HUES48 (cell line): ENCODE data around the gene CMKLR1.

ENCODE experiments used
- H3K27ac ChIP-seq: one replicate; pipeline ENCODE4 v1.7.0; 2013; ENCODE audit warnings: low read depth, low read length, inconsistent platforms
- H3K27me3 ChIP-seq: 2 replicates; pipeline ENCODE4 v1.6.1; 2013; ENCODE audit warnings: mild to moderate bottlenecking, low read length; ENCODE audit not compliant: control insufficient read depth, insufficient read depth
- H3K36me3 ChIP-seq: 2 replicates; pipeline ENCODE4 v1.6.1; 2013; ENCODE audit warnings: low read length; ENCODE audit not compliant: control insufficient read depth, insufficient read depth
- H3K4me1 ChIP-seq: 2 replicates; pipeline ENCODE4 v1.6.1; 2013; ENCODE audit warnings: mild to moderate bottlenecking, low read length; ENCODE audit not compliant: control insufficient read depth, insufficient read depth
- H3K4me3 ChIP-seq: 2 replicates; pipeline ENCODE4 v1.5.1; 2013; ENCODE audit warnings: mild to moderate bottlenecking, low read depth, low read length
- H3K9ac ChIP-seq: 2 replicates; pipeline ENCODE4 v1.6.1; 2013; ENCODE audit warnings: mild to moderate bottlenecking, low read depth, low read length, moderate library complexity
- H3K9me3 ChIP-seq: 2 replicates; pipeline ENCODE4 v1.6.1; 2013; ENCODE audit warnings: low read length; ENCODE audit not compliant: control insufficient read depth, insufficient read depth

CMKLR1 gene

DNA sequence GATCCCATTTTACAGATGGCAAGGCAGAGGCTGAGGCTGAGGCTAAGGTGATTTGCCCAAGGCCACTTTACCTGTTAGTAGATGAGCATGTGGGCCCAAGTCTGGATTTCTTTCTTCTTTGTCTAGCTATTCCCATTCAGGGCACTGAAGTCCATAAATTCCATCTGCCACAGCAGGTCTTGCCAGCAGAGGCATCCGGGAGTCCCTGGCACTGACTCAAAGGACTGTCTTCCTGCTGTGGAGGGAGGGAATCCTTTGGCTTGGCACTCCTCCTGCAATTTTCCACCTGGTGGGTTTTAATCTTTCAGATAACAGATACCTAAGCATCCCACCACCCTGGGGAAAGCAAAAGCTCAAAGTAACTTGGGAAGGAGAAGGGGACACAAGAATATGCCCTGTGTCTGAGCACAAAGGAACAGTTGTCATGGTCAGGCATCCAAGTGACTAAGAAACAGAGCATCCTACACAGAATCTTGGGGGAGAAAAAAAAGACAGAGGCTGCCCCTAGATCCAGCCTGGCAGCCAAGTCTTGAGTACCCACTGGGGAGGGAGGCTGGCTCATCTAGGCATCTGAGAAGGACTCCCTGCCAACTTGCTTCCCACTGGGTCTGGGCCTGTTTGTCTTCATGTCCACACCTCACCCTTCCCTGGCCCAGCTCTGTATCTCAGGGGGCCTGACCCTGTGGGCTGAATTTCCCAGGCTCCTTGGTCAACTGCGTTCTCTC lies 35.6 kb upstream of the CMKLR1 start:
- Histone ChIP-seq H3K9ac (no peak overlapping the region), H3K4me1 (no peaks in the 10 kb centered on the region), H3K4me3 (no peak overlapping the region), H3K27ac (no peak overlapping the region), H3K36me3 (no peaks in the 10 kb centered on the region), H3K9me3 (peaks cover 19% of the 10 kb centered on the region; the same call in 1 of the 2 replicates), H3K27me3 (no peaks in the 10 kb centered on the region)

DNA sequence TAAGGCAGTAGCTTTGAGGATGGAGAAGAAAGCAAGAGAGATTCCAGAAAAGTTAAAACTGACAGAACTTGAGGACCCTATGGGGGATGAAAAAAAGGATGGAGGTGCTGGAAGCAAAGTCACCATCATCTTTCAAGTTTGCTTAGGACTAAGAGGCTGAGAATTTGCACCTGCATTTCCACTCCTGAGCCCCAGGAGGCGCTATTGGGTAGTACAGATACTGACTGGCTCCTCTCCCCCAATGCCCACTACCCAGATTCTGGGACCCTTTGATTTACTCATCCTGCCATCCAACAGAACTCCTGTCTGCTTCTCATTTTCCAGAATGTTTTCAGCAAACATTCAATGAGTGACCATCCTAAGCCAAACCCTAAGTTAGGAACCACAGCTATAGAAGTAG lies 34.0 kb upstream of the CMKLR1 start:
- Histone ChIP-seq H3K27ac (no peak overlapping the region), H3K27me3 (no peaks in the 10 kb centered on the region), H3K4me3 (no peak overlapping the region), H3K9me3 (peaks cover 19% of the 10 kb centered on the region; the same call in 1 of the 2 replicates), H3K36me3 (no peaks in the 10 kb centered on the region), H3K4me1 (no peaks in the 10 kb centered on the region), H3K9ac (no peak overlapping the region)

DNA sequence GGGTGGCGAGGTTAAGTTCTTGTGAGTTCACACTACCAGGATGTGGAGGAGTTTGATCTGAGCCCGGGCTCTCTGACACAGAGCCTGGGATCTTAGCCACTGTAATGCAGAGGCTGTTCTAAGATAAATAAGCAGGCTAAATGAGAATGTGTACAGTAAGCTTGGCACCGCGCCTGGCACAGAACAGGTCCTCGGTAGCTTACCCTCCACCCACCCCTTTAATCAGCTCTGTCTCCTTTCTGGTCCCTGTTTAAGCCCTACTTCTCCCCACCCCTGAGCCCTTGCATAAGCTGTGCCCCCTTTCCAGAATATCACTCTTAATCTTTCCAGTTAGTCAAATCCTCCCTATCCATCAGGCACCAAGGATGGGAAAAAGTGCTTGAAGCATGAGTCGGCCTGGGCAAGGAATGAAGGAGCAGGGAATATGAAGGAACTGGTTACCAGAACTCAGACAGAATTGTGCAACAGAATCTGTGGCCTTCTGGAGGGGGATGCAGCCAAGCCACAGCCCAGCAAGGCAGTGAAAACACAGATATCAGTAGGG lies 32.8 kb upstream of the CMKLR1 start:
- Histone ChIP-seq H3K27ac (no peak overlapping the region), H3K36me3 (no peaks in the 10 kb centered on the region), H3K27me3 (no peaks in the 10 kb centered on the region), H3K9me3 (peaks cover 19% of the 10 kb centered on the region; the same call in 1 of the 2 replicates), H3K9ac (no peak overlapping the region), H3K4me1 (no peaks in the 10 kb centered on the region), H3K4me3 (no peak overlapping the region)

DNA sequence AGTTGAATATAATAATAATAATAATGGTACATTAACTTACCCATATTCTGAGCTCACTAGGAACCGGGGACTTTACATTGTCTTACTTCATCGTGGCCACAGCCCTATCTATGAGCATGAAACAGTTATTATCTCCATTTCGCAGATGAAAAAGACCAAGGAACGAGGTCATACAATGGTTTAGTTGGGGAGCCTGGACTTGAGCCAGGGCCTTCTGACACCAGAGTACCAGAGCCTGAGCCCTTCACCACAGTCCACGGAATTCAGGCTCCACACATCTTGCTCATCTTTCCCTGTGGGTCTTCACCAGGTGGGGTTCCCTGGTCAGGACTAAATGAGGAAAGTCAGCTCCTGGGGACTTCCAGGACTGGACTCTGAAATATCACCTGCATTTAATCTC lies 31.3 kb upstream of the CMKLR1 start:
- no peak overlapping the region for H3K27ac ChIP-seq
- peaks cover 9% of the 10 kb centered on the region; the same call in 1 of the 2 replicates for H3K9me3 ChIP-seq
- no peak overlapping the region for H3K4me3 ChIP-seq
- H3K36me3 ChIP-seq = no peaks in the 10 kb centered on the region
- no peaks in the 10 kb centered on the region for H3K27me3 ChIP-seq
- H3K9ac ChIP-seq = no peak overlapping the region
- no peaks in the 10 kb centered on the region for H3K4me1 ChIP-seq

DNA sequence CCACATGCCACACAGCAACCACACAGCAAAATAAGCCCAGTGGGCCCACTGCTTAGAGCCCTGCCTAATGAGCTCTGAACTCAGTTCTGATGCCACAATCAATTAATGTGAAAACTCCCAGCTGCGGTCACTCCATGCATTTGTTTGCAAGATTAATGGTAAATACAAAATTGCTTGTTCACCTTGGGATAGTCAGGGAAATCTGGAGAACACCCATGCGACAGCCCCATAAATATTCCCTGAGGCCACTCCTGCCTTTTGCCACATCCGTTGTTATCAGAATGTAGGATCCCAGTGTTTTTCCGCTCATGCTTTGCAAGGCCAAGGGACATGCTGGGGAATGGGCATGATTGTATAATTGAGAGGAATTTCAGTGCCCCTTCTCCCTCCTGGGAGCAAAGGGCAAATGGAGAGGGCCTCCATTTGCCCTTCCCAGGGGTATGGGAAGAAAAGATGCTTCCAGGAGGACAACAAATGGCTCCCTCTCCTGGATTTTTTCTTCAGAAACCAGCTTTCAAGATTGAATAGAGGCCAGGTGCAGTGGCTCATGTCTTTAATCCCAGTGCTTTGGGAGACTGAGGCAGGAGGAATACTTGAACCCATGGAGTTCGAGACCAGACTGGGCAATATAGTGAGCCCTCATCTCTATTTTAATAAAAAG lies 30.8 kb upstream of the CMKLR1 start:
- Histone ChIP-seq H3K27ac (no peak overlapping the region), H3K4me1 (no peaks in the 10 kb centered on the region), H3K4me3 (no peak overlapping the region), H3K36me3 (no peaks in the 10 kb centered on the region), H3K27me3 (no peaks in the 10 kb centered on the region), H3K9me3 (peaks cover 9% of the 10 kb centered on the region; the same call in 1 of the 2 replicates), H3K9ac (no peak overlapping the region)

DNA sequence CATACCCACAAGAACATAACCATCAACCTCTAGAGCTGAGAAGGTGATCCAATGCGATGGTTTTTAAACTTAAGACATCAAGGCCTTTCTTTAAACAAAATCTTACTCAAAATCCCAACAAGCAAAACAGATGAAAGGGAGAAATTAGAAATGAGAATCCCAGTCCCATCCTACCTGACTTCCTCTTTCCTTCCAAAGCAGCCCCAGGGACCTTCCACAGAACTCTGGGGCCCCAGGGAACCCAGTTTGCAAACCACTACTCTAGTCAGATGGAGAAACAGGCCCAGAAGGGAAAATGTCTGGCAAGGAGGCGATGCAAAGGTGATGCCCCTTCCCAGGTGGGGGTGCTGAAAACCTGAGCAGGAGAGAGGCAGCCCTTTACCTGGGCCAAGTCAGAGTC lies 29.0 kb upstream of the CMKLR1 start:
- Histone ChIP-seq H3K9me3 (no peaks in the 10 kb centered on the region; the same call in 1 of the 2 replicates), H3K27me3 (no peaks in the 10 kb centered on the region), H3K4me1 (no peaks in the 10 kb centered on the region), H3K36me3 (no peaks in the 10 kb centered on the region), H3K9ac (no peak overlapping the region), H3K4me3 (no peak overlapping the region), H3K27ac (no peak overlapping the region)

DNA sequence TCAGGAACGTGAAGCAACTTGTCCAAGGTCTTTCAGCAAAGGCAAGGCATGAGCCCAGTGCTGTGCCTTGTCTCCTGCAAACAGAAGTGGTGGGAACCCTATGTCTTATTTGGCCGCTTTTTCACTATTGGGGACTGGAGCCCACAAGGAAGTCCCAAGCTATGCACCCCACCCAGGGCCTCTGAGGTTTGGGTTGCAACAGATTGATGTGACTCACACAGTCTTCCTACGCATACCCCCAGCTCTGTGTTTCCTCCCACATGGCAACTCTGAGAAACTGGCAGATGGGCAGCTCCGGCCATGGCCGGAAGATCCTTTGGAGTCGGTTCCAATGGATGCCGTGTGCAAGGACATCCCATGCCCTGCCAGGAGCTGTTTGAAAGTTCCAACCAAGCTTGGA lies 28.3 kb upstream of the CMKLR1 start:
- Histone ChIP-seq H3K36me3 (no peaks in the 10 kb centered on the region), H3K27me3 (no peaks in the 10 kb centered on the region), H3K4me3 (no peak overlapping the region), H3K9me3 (no peaks in the 10 kb centered on the region), H3K4me1 (no peaks in the 10 kb centered on the region), H3K27ac (no peak overlapping the region), H3K9ac (no peak overlapping the region)

DNA sequence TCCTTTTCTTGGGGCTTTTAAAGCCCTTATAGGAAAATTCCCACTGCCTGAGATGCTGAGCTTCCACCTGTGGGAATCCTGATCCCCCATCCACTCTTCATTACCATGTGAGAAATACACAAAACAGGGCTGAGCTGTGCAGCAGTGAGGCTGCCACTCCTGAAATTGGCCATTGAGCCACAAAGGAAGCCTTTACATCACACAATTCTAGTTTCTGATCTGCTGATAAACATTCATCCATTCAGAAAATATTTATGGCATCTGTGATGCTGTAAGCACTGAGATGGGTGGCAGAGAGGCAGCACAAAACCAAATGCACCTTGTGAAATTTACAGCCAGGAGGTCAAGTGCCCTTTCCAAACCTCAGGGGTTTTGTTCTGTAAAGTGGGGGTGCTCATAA lies 26.2 kb upstream of the CMKLR1 start:
- Histone ChIP-seq H3K27me3 (no peaks in the 10 kb centered on the region), H3K9me3 (no peaks in the 10 kb centered on the region), H3K4me1 (no peaks in the 10 kb centered on the region), H3K36me3 (no peaks in the 10 kb centered on the region), H3K9ac (no peak overlapping the region), H3K27ac (no peak overlapping the region), H3K4me3 (no peak overlapping the region)

DNA sequence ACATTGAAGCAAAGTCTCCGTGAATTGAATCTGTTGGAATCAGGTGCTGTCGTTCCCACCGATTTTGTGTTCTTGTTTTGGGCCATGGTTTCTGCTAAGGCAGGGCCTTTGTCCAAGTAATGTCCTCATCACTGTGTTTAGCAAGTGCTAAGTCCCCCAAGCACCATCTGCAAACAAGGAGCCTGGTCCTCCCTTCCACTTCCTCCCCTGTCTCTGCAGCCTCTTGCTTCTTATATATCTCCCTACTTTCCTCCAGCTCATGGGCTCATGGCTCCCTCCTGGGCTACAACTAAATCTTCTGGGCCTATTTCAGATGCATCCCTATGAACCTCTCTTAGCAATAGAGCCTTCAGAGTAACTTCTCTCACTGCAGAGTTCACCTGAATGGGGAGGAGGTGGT lies 25.8 kb upstream of the CMKLR1 start:
- Histone ChIP-seq H3K36me3 (no peaks in the 10 kb centered on the region), H3K4me1 (no peaks in the 10 kb centered on the region), H3K27me3 (no peaks in the 10 kb centered on the region), H3K27ac (no peak overlapping the region), H3K9ac (no peak overlapping the region), H3K9me3 (no peaks in the 10 kb centered on the region), H3K4me3 (no peak overlapping the region)

DNA sequence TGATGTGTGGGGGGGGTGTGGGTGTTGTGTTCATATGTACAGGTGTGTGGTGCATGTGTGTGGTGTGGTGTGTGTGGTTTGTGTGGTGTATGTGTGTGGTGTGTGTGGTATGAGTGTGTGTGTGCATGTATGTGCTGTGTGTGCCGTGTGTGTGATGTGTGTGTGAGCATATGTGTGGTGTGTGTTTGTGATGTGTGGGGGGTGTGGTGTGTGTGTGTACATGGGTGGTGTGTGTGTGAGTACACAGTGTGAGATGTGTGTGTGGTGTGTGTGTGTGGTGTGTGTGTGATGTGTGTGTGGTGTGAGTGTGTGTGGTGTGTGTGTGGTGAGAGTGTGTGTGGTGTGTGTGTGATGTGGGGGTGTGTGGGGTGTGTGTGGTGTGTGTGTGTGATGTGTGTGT lies 24.5 kb upstream of the CMKLR1 start:
- H3K27ac ChIP-seq = no peak overlapping the region
- no peak overlapping the region for H3K4me3 ChIP-seq
- no peak overlapping the region for H3K9ac ChIP-seq
- H3K9me3 ChIP-seq = no peaks in the 10 kb centered on the region
- H3K36me3 ChIP-seq = no peaks in the 10 kb centered on the region
- no peaks in the 10 kb centered on the region for H3K4me1 ChIP-seq
- H3K27me3 ChIP-seq = no peaks in the 10 kb centered on the region

DNA sequence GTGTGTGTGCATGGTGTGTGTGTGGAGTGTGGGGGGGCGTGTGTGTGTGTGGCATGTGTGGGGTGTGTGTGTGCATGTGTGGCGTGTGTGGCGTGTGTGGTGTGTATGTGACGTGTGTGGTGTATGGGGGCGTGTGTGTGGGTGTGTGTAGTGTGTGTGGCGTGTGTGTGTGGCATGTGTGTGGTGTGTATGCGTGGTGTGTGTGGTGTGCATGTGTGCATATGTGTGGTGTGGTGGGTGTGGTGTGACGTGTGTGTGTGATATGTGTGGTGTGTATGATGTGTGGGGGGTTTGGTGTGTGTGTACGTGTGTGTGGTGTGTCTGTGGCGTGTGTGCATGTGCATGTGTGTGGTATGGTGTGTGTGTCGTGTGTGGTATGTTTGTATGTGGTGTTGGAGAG lies 24.1 kb upstream of the CMKLR1 start:
- Histone ChIP-seq H3K27me3 (no peaks in the 10 kb centered on the region), H3K36me3 (no peaks in the 10 kb centered on the region), H3K9me3 (no peaks in the 10 kb centered on the region), H3K4me3 (no peak overlapping the region), H3K9ac (no peak overlapping the region), H3K4me1 (peaks cover 3% of the 10 kb centered on the region; the same call in 1 of the 2 replicates), H3K27ac (no peak overlapping the region)
